22Rv1 (cell line): ENCODE measurements around the gene ZNF506.

Experiments used
- ZFX ChIP-seq: fragments of 450-650 bp; IDR thresholded peaks from 2 replicates; pipeline ENCODE4 v1.6.1; 2017; ENCODE audit warnings: antibody characterized with exemption, borderline replicate concordance
- TF ChIP-seq, protein P1 (sequence below): fragments of 450-650 bp; IDR thresholded peaks from 2 replicates; pipeline ENCODE4 v1.5.1; 2017; ENCODE audit warnings: mild to moderate bottlenecking

GRCh38 chr19:19782783-19783182 lies 38.8 kb downstream of the ZNF506 start:
- TF ChIP-seq, protein P1, sequence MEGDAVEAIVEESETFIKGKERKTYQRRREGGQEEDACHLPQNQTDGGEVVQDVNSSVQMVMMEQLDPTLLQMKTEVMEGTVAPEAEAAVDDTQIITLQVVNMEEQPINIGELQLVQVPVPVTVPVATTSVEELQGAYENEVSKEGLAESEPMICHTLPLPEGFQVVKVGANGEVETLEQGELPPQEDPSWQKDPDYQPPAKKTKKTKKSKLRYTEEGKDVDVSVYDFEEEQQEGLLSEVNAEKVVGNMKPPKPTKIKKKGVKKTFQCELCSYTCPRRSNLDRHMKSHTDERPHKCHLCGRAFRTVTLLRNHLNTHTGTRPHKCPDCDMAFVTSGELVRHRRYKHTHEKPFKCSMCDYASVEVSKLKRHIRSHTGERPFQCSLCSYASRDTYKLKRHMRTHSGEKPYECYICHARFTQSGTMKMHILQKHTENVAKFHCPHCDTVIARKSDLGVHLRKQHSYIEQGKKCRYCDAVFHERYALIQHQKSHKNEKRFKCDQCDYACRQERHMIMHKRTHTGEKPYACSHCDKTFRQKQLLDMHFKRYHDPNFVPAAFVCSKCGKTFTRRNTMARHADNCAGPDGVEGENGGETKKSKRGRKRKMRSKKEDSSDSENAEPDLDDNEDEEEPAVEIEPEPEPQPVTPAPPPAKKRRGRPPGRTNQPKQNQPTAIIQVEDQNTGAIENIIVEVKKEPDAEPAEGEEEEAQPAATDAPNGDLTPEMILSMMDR = no peak
- no peak for TF ChIP-seq ZFX
